C4-2B (cell line): ENCODE results near the gene A4GALT.

ENCODE experiments used
- ZFX ChIP-seq: fragments of 450-650 bp; IDR thresholded peaks from 2 replicates; pipeline ENCODE4 v1.6.1; 2017
- TF ChIP-seq, protein P1 (sequence below): fragments of 450-650 bp; conservative IDR thresholded peaks from 2 replicates; pipeline ENCODE4 v1.5.1; 2017; ENCODE audit warnings: mild to moderate bottlenecking

- TF ChIP-seq, protein P1, sequence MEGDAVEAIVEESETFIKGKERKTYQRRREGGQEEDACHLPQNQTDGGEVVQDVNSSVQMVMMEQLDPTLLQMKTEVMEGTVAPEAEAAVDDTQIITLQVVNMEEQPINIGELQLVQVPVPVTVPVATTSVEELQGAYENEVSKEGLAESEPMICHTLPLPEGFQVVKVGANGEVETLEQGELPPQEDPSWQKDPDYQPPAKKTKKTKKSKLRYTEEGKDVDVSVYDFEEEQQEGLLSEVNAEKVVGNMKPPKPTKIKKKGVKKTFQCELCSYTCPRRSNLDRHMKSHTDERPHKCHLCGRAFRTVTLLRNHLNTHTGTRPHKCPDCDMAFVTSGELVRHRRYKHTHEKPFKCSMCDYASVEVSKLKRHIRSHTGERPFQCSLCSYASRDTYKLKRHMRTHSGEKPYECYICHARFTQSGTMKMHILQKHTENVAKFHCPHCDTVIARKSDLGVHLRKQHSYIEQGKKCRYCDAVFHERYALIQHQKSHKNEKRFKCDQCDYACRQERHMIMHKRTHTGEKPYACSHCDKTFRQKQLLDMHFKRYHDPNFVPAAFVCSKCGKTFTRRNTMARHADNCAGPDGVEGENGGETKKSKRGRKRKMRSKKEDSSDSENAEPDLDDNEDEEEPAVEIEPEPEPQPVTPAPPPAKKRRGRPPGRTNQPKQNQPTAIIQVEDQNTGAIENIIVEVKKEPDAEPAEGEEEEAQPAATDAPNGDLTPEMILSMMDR = no peak
- TF ChIP-seq ZFX = no peak
These were observed 8.5 kb downstream of the A4GALT start for GRCh38 chr22:42711895-42712837.
